ENCODE results near the gene MBP.

Gene MBP

DNA sequence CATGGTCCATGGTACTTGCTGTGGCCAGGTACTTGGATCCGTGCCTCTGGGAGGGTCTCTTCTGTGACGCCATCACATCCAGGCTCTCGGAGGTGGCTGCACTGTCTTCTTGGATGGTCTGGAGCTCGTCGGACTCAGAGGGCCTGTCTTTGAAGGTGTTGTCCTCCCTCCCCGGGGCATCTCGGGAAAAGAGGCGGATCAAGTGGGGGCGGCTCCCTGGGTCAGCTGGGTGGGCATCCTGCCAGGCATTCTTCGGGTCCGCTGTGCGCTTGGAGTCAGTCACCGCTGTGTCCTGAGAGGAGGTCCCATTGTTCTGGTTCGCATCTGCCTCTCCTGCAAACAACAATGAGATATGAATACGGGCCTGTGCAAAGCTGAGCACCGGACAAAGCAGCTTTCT, 115.6 kb downstream of the MBP start:
- DNase-seq = no peak

DNA sequence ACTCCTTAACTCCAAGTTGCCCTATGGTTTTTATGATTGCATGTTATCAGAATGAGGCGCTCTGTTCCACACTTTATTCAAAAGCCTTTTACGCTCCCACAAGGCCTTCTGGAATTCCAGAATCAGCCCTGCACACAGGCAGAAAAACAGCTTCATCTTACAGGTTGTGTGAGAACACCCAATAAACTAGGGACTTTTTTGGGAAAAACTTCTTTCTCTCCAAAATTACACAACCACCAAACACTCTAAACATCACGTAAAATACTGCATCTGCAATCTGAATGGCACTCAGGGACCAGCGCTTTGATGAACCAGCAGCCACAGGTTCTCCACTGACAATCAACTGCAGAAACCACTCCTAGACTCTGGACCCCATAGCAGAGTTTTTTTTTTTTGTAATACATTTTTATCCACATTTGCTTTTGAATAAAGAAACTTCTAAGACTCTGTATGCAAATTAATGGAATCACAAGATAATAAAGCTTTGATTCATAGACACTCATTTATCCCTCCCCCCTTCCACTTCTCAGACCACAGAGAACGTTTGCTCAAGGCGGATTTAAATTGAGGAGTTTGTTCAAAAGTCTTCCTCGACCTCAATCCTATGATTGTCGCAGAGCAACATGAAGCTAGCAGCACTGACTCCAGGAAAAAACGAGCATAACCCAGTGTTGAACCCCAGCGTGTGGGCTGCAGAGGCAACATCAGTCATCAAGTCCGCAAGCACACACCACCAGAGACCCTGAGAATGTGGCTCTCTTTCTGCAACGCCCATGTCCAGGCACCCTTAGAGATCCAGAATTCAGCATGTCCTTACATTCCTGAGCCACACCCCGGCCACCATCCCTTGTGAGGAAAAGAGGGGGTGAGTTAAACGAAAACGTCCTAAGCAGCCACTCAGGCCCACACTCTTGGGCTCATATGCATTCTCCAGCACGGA, 116.5 kb downstream of the MBP start:
- no peak for DNase-seq

DNA sequence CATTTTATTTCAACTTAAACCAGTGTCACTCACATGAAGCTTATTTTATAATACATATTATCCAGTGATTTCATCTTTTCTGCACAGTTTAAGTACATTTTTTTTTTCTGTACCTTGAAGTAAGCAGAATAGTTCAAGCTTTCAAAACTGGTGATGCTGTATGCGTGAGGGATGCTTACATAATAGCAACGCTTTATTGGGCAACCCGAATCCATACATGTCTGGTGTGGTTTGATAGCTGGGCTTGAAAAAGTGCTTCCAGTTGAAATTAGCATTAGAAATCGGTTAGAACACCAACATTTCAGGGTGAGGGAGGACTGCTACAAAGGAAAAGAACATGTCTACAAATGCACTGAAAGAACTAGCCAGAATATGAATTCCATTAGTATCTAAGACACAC, 117.4 kb downstream of the MBP start:
- no peak for DNase-seq

GRCh38 chr18:77014538-77014937, 118.0 kb downstream of the MBP start:
- no peak for DNase-seq

GRCh38 chr18:77013811-77014521, 118.6 kb downstream of the MBP start:
- DNase-seq = no peak

GRCh38 chr18:77012806-77013541, 119.6 kb downstream of the MBP start:
- DNase-seq = no peak

DNA sequence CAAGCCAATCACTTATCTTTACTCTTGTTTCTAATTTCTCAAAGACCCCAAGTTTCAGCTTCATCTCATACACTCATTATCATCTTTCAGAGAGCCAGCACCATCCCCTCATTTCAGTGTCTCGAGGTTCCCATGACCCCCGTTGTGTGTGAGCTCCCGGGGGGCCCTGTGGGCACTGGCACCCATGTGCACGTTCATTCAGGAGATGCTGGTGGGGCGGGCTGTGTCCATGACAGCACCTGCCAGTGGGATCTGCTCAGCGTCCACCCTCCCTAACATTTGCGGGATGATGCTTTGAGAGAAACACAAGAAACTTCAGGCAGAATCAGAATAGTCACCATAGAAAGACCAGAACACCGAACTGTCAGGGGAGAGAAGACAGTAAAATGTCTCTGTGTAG, 120.5 kb downstream of the MBP start:
- no peak for DNase-seq

DNA sequence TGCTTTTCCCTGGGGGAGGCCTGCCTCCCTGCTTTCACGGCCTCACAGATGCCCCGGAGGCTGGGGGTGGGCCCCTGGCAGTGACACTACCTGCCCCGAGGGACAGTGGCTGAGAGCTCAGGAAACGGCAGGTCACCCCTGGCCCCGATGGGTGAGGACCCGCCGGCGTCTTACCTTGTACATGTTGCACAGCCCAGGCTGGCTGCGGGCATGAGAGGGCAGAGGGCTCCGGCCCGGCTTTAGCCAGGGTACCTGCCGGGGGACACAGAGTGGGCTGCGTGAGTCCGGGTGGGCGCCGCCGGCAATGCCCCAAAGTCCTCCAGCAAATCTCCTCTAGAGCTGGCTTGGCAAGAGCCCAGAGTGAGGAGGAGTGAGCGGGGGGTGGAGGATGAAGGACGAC, 122.9 kb downstream of the MBP start:
- no peak for DNase-seq

DNA sequence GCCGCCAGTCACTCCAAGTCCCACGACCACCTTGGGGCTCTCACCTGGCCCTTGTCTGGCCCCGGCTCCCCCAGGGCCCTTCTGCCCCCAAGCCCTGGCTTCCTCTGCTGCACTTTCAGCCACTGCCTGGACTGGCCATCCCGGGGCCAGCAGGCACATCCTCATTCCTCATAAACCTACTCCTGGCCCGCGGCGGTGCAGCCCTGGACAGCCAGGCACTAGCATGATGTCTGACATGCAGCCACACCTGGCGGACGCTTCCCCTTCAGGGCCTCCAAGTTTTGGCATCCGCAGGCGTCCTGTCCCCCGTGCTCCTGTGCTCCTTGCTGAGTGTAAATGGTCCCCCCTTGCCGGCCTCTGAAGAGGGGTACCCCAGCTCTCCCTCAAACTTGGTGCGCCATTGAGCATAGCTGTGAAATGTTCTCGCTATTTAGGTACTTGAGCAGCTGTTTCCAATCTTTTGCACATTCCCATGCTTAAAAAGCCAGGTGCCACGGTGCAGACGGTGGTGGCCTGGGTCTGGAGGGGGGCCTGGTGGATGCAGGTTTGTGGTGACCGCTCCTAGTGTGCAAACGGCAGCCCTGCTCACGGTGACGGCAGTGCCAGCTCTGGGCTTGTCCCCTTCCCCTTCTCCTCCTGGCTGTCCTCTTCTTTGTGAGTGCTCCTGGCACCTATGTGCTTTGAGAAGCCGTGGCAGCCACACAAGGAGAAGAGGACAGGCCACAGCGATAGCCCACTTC, 123.8 kb downstream of the MBP start:
- DNase-seq = no peak

DNA sequence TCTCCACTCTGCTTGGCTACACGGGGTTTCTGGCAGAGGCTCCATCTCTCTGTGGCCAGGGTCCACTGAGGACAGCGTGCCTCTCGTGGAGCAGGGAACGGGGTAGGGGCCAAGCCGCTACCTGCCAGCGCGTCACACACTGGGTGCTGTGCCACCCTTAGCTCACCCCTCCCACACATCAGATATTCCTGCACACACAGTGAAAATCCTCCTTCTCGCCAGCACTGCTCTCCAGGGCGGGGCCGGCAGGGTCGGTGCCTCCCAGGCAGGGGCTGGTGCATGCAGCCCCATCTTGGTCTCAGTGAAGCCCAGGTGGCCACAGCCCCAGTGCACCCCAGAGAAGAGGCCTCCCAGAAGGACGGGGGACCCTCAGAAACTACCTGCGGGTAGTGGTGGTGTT, 124.6 kb downstream of the MBP start:
- DNase-seq = no peak

- DNase-seq = no peak
Observed at GRCh38 chr18:77007251-77007650, 125.3 kb downstream of the MBP start.

GRCh38 chr18:77006305-77007175, 126.0 kb downstream of the MBP start:
- no peak for DNase-seq

GRCh38 chr18:77005651-77006195, 126.9 kb downstream of the MBP start:
- no peak for DNase-seq

DNA sequence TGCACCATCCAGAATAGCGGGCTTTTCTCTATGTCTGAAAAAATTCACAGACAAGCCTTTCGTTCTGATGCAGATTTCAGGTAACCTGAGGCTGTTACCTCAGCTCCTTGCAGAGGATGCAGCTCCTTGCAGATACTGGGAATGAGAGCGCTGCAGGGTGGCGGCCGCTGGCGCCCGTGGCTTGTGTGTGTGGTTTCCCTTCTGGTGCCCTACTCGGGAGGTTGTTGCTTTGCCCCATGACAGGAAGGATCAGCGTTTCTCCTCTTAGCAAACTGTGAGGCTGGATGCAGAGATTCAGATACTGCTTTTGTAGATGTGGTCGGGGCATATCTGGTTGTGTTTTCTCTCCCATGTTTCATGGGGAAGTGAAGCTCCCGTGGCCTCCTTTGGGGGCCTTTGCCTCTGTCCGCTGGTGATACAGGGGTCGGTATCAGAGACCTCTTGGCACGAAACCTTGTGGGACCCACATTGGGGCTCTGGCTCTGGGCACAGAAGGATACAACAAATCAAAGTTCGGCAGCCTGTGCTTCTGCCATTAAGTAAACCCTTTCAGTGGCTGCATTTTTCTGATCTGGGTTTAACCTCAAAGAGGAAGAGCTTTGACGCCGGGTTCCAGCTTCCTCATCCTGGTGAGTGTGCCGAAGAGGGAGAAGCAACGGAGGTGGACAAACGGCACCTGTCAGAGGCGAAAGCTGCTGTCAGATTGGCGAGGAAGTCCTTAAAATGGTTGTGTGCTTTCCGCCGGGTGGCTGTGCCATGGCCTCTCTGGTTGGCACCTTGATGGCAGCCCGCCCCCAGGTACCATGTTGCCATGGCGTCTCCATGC, 127.8 kb downstream of the MBP start:
- DNase-seq = no peak

DNA sequence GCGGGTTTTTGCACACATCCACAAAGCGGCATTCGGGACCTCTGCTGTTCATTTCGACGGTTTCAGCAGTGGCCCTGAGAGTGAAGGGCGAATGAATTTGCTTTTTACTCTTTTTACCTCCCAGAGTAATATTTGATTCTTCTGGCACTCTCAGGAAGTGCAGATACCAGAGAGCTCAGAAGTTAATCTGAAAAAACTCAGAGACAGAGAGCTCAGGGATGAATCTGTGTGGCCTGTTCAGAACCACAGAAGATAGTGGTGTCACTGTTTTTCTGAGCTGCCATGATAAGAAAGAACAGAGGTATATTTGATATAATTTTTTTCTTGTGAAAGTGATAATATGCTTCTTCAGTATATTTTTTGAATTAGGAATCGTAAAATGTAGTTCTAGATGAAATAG, 129.3 kb downstream of the MBP start:
- no peak for DNase-seq

DNA sequence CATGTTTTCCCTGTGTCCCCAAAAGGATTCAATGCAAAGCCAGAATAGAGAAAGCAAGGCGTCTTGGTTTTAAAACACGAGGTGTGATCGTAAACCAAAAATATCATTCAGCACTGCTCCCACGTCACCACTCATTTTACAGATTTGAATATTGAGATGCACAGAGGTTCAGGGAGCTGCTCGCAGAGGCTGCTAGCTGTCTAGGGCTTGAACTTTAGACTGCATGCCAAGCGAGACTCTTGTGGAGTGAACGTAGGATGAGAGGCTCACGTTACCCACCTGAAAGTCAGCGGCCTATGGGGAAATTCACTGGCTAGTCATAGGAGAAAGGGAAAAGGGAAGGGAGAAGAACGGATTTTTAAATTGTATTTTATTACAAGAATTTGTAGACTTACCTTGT, 130.1 kb downstream of the MBP start:
- no peak for DNase-seq

DNA sequence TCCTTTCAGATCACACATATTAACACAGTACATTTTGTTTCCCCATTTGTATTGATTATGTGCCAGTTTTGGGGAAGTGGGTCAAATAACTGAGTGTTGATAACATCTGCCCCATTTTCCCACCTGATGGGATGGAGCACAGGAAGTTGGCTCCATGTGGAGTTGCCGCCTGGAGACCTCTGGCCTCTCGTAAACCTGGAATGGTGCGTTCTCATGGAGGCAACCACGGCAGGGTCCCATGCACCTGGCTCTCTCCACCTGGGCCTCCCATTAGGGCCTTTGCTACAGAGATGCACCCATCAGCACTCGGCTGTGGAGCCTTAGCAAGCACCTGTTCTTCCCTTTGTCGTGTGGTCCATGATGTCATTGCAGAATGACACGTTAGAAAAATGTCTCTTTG, 130.6 kb downstream of the MBP start:
- no peak for DNase-seq

- no peak for DNase-seq
Observed at GRCh38 chr18:77001041-77001440, 131.5 kb downstream of the MBP start.

DNA sequence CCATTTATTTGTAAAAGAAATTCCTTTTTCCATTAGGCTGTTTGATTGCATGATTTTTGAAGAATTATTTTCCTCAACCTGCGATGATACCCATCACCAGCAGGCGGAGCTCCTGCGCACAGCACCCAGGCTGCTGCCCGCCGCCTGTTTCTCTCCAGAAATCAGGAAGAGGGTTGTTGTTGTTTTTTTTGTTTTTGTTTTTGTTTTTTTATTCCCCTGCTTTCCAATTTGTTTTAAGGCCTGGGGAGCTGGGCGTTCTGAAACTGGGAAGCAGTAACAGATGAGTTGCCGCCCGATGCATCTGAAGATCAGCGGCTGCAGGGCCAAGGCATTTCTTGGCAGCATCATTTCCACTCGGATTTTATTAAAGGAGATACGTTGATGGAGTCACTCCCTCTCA, 132.1 kb downstream of the MBP start:
- DNase-seq = no peak

- no peak for DNase-seq
Observed at GRCh38 chr18:76999077-76999476, 133.5 kb downstream of the MBP start.
